ENCODE results near the gene ZNF771.

Gene ZNF771

GRCh38 chr16:30437511-30438046 lies 30.2 kb downstream of the ZNF771 start:
- no peaks in the 10 kb centered on the region for H4K20me1 ChIP-seq (ENCODE audit: insufficient read depth)
- H3K27ac ChIP-seq: no peak overlapping the region
- no peak overlapping the region for H3K9ac ChIP-seq
- no peaks in the 10 kb centered on the region for H3K36me3 ChIP-seq (ENCODE audit: insufficient read depth)
- no peak overlapping the region for H2AFZ ChIP-seq (ENCODE audit: low read depth)
- H3K4me3 ChIP-seq (IDR thresholded peaks at IDR 0.05; ENCODE audit: insufficient read depth, low read depth, low read length): no peak overlapping the region
- no peaks in the 10 kb centered on the region for H3K79me2 ChIP-seq (ENCODE audit: insufficient read depth, low read depth)
- H3K4me2 ChIP-seq: no peak overlapping the region
- no peaks in the 10 kb centered on the region for H3K27me3 ChIP-seq (ENCODE audit: insufficient read depth, low read depth)
- H3K4me1 ChIP-seq (ENCODE audit: low read depth, poor library complexity, severe bottlenecking): peaks cover 4% of the 10 kb centered on the region
- no peak for TF ChIP-seq CTCF (conservative IDR thresholded peaks at IDR 0.05; ENCODE audit: low read depth, low read length)

GRCh38 chr16:30438835-30439234 lies 31.4 kb downstream of the ZNF771 start:
- Histone ChIP-seq H3K4me3 (IDR thresholded peaks at IDR 0.05; ENCODE audit: insufficient read depth, low read depth, low read length) (no peak overlapping the region), H3K4me2 (no peak overlapping the region), H2AFZ (ENCODE audit: low read depth) (no peak overlapping the region), H4K20me1 (ENCODE audit: insufficient read depth) (no peaks in the 10 kb centered on the region), H3K79me2 (ENCODE audit: insufficient read depth, low read depth) (peaks cover 7% of the 10 kb centered on the region; the same call in 1 of the 2 replicates), H3K27me3 (ENCODE audit: insufficient read depth, low read depth) (no peaks in the 10 kb centered on the region), H3K4me1 (ENCODE audit: low read depth, poor library complexity, severe bottlenecking) (peaks cover 3% of the 10 kb centered on the region), H3K36me3 (ENCODE audit: insufficient read depth) (no peaks in the 10 kb centered on the region), H3K9ac (no peak overlapping the region), H3K27ac (no peak overlapping the region)
- TF ChIP-seq CTCF (conservative IDR thresholded peaks at IDR 0.05; ENCODE audit: low read depth, low read length): no peak

- no peak for TF ChIP-seq CTCF (conservative IDR thresholded peaks at IDR 0.05; ENCODE audit: low read depth, low read length)
- H3K9ac ChIP-seq: no peak overlapping the region
Measured at GRCh38 chr16:30439720-30440348, 32.4 kb downstream of the ZNF771 start.

DNA sequence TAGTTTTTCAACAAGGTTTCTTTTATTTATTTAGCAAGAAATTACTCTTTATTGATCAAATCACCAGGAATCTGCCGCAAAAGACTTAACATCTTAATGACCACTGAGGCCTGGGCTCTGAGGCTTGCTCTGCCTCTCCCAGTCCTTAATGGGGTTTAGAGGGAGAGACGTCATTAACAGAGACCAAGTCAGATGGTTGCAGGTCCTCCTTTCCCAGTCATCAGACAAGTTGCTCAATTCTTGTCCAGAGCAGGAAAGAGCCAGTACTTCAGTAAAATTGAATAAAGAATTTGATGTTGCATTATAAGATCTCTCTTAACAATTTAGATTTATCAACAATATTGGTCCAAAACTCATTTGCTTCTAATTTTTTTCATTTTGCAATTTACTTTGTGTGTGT lies 36.2 kb downstream of the ZNF771 start:
- Histone ChIP-seq H3K9ac (no peak overlapping the region), H3K36me3 (ENCODE audit: insufficient read depth) (no peaks in the 10 kb centered on the region), H3K4me3 (IDR thresholded peaks at IDR 0.05; ENCODE audit: insufficient read depth, low read depth, low read length) (no peak overlapping the region), H4K20me1 (ENCODE audit: insufficient read depth) (no peaks in the 10 kb centered on the region), H3K27me3 (ENCODE audit: insufficient read depth, low read depth) (no peaks in the 10 kb centered on the region), H3K4me2 (peak overlapping the region; percentile 87; the same call in 1 of the 2 replicates), H2AFZ (ENCODE audit: low read depth) (no peak overlapping the region), H3K4me1 (ENCODE audit: low read depth, poor library complexity, severe bottlenecking) (peaks cover 16% of the 10 kb centered on the region), H3K79me2 (ENCODE audit: insufficient read depth, low read depth) (peaks cover 18% of the 10 kb centered on the region), H3K27ac (no peak overlapping the region)
- TF ChIP-seq CTCF (conservative IDR thresholded peaks at IDR 0.05; ENCODE audit: low read depth, low read length): no peak

More at GRCh38 chr16:30439720-30440348, 32.4 kb downstream of the ZNF771 start:
- Histone ChIP-seq H3K4me2 (no peak overlapping the region), H3K79me2 (ENCODE audit: insufficient read depth, low read depth) (peaks cover 15% of the 10 kb centered on the region), H4K20me1 (ENCODE audit: insufficient read depth) (no peaks in the 10 kb centered on the region), H3K36me3 (ENCODE audit: insufficient read depth) (no peaks in the 10 kb centered on the region), H3K4me3 (IDR thresholded peaks at IDR 0.05; ENCODE audit: insufficient read depth, low read depth, low read length) (no peak overlapping the region), H2AFZ (ENCODE audit: low read depth) (no peak overlapping the region), H3K27ac (no peak overlapping the region), H3K27me3 (ENCODE audit: insufficient read depth, low read depth) (no peaks in the 10 kb centered on the region), H3K4me1 (ENCODE audit: low read depth, poor library complexity, severe bottlenecking) (peaks cover 9% of the 10 kb centered on the region)

All from KMS-11 (cell line).